Measurements from ENCODE around the gene CSE1L.
"Not testable (repeated sequence)": the region's sequence is repeated elsewhere in the genome, so short reads cannot be mapped to it uniquely, and the experiment has no call there.

CSE1L gene

GRCh38 chr20:49078310-49078709, 32.2 kb downstream of the CSE1L start:
- Histone ChIP-seq H3K4me1 (ENCODE audit: control insufficient read depth, insufficient read depth, low read length) (no peaks in the 10 kb centered on the region), H3K9ac (ENCODE audit: low read length) (no peak overlapping the region), H3K9me3 (ENCODE audit: control insufficient read depth, low read length) (no peaks in the 10 kb centered on the region), H3K4me3 (ENCODE audit: low read length) (no peak overlapping the region), H3K36me3 (ENCODE audit: control insufficient read depth, insufficient read depth, low read length, severe bottlenecking) (peaks cover 85% of the 10 kb centered on the region), H3K27me3 (replicated peaks; ENCODE audit: control insufficient read depth, insufficient read depth, low read length) (no peaks in the 10 kb centered on the region)
- no peak for DNase-seq (ENCODE audit: low read depth)

- H3K27me3 ChIP-seq (replicated peaks; ENCODE audit: control insufficient read depth, insufficient read depth, low read length); H3K9me3 ChIP-seq (ENCODE audit: control insufficient read depth, low read length); H3K9ac ChIP-seq (ENCODE audit: low read length); H3K4me1 ChIP-seq (ENCODE audit: control insufficient read depth, insufficient read depth, low read length); DNase-seq (ENCODE audit: low read depth); H3K4me3 ChIP-seq (ENCODE audit: low read length): not testable (repeated sequence)
- peaks cover 81% of the 10 kb centered on the region for H3K36me3 ChIP-seq (ENCODE audit: control insufficient read depth, insufficient read depth, low read length, severe bottlenecking)
These were observed 36.2 kb downstream of the CSE1L start for GRCh38 chr20:49082295-49082694.

GRCh38 chr20:49091104-49091503, 45.0 kb downstream of the CSE1L start:
- no peak overlapping the region for H3K9ac ChIP-seq (ENCODE audit: low read length)
- peaks cover 88% of the 10 kb centered on the region for H3K36me3 ChIP-seq (ENCODE audit: control insufficient read depth, insufficient read depth, low read length, severe bottlenecking)

GRCh38 chr20:49091762-49092161, 45.6 kb downstream of the CSE1L start:
- H3K4me1 ChIP-seq (ENCODE audit: control insufficient read depth, insufficient read depth, low read length): no peaks in the 10 kb centered on the region
- no peaks in the 10 kb centered on the region for H3K27me3 ChIP-seq (replicated peaks; ENCODE audit: control insufficient read depth, insufficient read depth, low read length)
- no peaks in the 10 kb centered on the region for H3K9me3 ChIP-seq (ENCODE audit: control insufficient read depth, low read length)
- DNase-seq (ENCODE audit: low read depth): no peak
- H3K36me3 ChIP-seq (ENCODE audit: control insufficient read depth, insufficient read depth, low read length, severe bottlenecking): peaks cover 91% of the 10 kb centered on the region
- H3K4me3 ChIP-seq (ENCODE audit: low read length): no peak overlapping the region
- no peak overlapping the region for H3K9ac ChIP-seq (ENCODE audit: low read length)

More at GRCh38 chr20:49091104-49091503, 45.0 kb downstream of the CSE1L start:
- DNase-seq (ENCODE audit: low read depth): no peak
- Histone ChIP-seq H3K4me1 (ENCODE audit: control insufficient read depth, insufficient read depth, low read length) (no peaks in the 10 kb centered on the region), H3K4me3 (ENCODE audit: low read length) (no peak overlapping the region), H3K27me3 (replicated peaks; ENCODE audit: control insufficient read depth, insufficient read depth, low read length) (no peaks in the 10 kb centered on the region), H3K9me3 (ENCODE audit: control insufficient read depth, low read length) (no peaks in the 10 kb centered on the region)

- no peak overlapping the region for H3K9ac ChIP-seq (ENCODE audit: low read length)
- H3K4me1 ChIP-seq (ENCODE audit: control insufficient read depth, insufficient read depth, low read length): no peaks in the 10 kb centered on the region
- H3K4me3 ChIP-seq (ENCODE audit: low read length): no peak overlapping the region
- peaks cover 79% of the 10 kb centered on the region for H3K36me3 ChIP-seq (ENCODE audit: control insufficient read depth, insufficient read depth, low read length, severe bottlenecking)
- no peaks in the 10 kb centered on the region for H3K27me3 ChIP-seq (replicated peaks; ENCODE audit: control insufficient read depth, insufficient read depth, low read length)
- H3K9me3 ChIP-seq (ENCODE audit: control insufficient read depth, low read length): no peaks in the 10 kb centered on the region
- no peak for DNase-seq (ENCODE audit: low read depth)
These were observed 50.2 kb downstream of the CSE1L start for GRCh38 chr20:49096203-49096730.

- Histone ChIP-seq H3K4me1 (ENCODE audit: control insufficient read depth, insufficient read depth, low read length) (no peaks in the 10 kb centered on the region), H3K9ac (ENCODE audit: low read length) (no peak overlapping the region), H3K9me3 (ENCODE audit: control insufficient read depth, low read length) (no peaks in the 10 kb centered on the region), H3K4me3 (ENCODE audit: low read length) (no peak overlapping the region), H3K36me3 (ENCODE audit: control insufficient read depth, insufficient read depth, low read length, severe bottlenecking) (peaks cover 77% of the 10 kb centered on the region), H3K27me3 (replicated peaks; ENCODE audit: control insufficient read depth, insufficient read depth, low read length) (no peaks in the 10 kb centered on the region)
- no peak for DNase-seq (ENCODE audit: low read depth)
These were observed 51.0 kb downstream of the CSE1L start for GRCh38 chr20:49097159-49097558.

GRCh38 chr20:49098136-49098535, 52.0 kb downstream of the CSE1L start:
- Histone ChIP-seq H3K4me1 (ENCODE audit: control insufficient read depth, insufficient read depth, low read length) (no peaks in the 10 kb centered on the region), H3K36me3 (ENCODE audit: control insufficient read depth, insufficient read depth, low read length, severe bottlenecking) (peaks cover 77% of the 10 kb centered on the region), H3K9ac (ENCODE audit: low read length) (no peak overlapping the region), H3K27me3 (replicated peaks; ENCODE audit: control insufficient read depth, insufficient read depth, low read length) (no peaks in the 10 kb centered on the region), H3K4me3 (ENCODE audit: low read length) (no peak overlapping the region), H3K9me3 (ENCODE audit: control insufficient read depth, low read length) (no peaks in the 10 kb centered on the region)
- DNase-seq (ENCODE audit: low read depth): no peak

GRCh38 chr20:49099011-49099410, 52.9 kb downstream of the CSE1L start:
- Histone ChIP-seq H3K9me3 (ENCODE audit: control insufficient read depth, low read length) (no peaks in the 10 kb centered on the region), H3K9ac (ENCODE audit: low read length) (no peak overlapping the region), H3K36me3 (ENCODE audit: control insufficient read depth, insufficient read depth, low read length, severe bottlenecking) (peaks cover 82% of the 10 kb centered on the region), H3K27me3 (replicated peaks; ENCODE audit: control insufficient read depth, insufficient read depth, low read length) (no peaks in the 10 kb centered on the region), H3K4me3 (ENCODE audit: low read length) (no peak overlapping the region), H3K4me1 (ENCODE audit: control insufficient read depth, insufficient read depth, low read length) (no peaks in the 10 kb centered on the region)
- no peak for DNase-seq (ENCODE audit: low read depth)

GRCh38 chr20:49100292-49100691, 54.2 kb downstream of the CSE1L start:
- not testable (repeated sequence) for DNase-seq (ENCODE audit: low read depth); H3K9ac ChIP-seq (ENCODE audit: low read length); H3K4me1 ChIP-seq (ENCODE audit: control insufficient read depth, insufficient read depth, low read length); H3K9me3 ChIP-seq (ENCODE audit: control insufficient read depth, low read length); H3K4me3 ChIP-seq (ENCODE audit: low read length); H3K27me3 ChIP-seq (replicated peaks; ENCODE audit: control insufficient read depth, insufficient read depth, low read length)
- peaks cover 75% of the 10 kb centered on the region for H3K36me3 ChIP-seq (ENCODE audit: control insufficient read depth, insufficient read depth, low read length, severe bottlenecking)

GRCh38 chr20:49100972-49101371, 54.9 kb downstream of the CSE1L start:
- peak; percentile 13 for DNase-seq (ENCODE audit: low read depth)
- H3K4me3 ChIP-seq (ENCODE audit: low read length): no peak overlapping the region
- no peak overlapping the region for H3K9ac ChIP-seq (ENCODE audit: low read length)
- no peaks in the 10 kb centered on the region for H3K4me1 ChIP-seq (ENCODE audit: control insufficient read depth, insufficient read depth, low read length)
- no peaks in the 10 kb centered on the region for H3K27me3 ChIP-seq (replicated peaks; ENCODE audit: control insufficient read depth, insufficient read depth, low read length)
- no peaks in the 10 kb centered on the region for H3K9me3 ChIP-seq (ENCODE audit: control insufficient read depth, low read length)
- peaks cover 68% of the 10 kb centered on the region for H3K36me3 ChIP-seq (ENCODE audit: control insufficient read depth, insufficient read depth, low read length, severe bottlenecking)

GRCh38 chr20:49103019-49103418, 56.9 kb downstream of the CSE1L start:
- peaks cover 54% of the 10 kb centered on the region for H3K36me3 ChIP-seq (ENCODE audit: control insufficient read depth, insufficient read depth, low read length, severe bottlenecking)
- H3K27me3 ChIP-seq (replicated peaks; ENCODE audit: control insufficient read depth, insufficient read depth, low read length): no peaks in the 10 kb centered on the region
- DNase-seq (ENCODE audit: low read depth): no peak
- H3K9me3 ChIP-seq (ENCODE audit: control insufficient read depth, low read length): no peaks in the 10 kb centered on the region
- no peaks in the 10 kb centered on the region for H3K4me1 ChIP-seq (ENCODE audit: control insufficient read depth, insufficient read depth, low read length)
- H3K4me3 ChIP-seq (ENCODE audit: low read length): no peak overlapping the region
- no peak overlapping the region for H3K9ac ChIP-seq (ENCODE audit: low read length)

- DNase-seq (ENCODE audit: low read depth): no peak
- peaks cover 49% of the 10 kb centered on the region for H3K36me3 ChIP-seq (ENCODE audit: control insufficient read depth, insufficient read depth, low read length, severe bottlenecking)
- no peak overlapping the region for H3K9ac ChIP-seq (ENCODE audit: low read length)
- H3K4me1 ChIP-seq (ENCODE audit: control insufficient read depth, insufficient read depth, low read length): no peaks in the 10 kb centered on the region
- no peaks in the 10 kb centered on the region for H3K27me3 ChIP-seq (replicated peaks; ENCODE audit: control insufficient read depth, insufficient read depth, low read length)
- no peak overlapping the region for H3K4me3 ChIP-seq (ENCODE audit: low read length)
- H3K9me3 ChIP-seq (ENCODE audit: control insufficient read depth, low read length): no peaks in the 10 kb centered on the region
These were observed 57.7 kb downstream of the CSE1L start for GRCh38 chr20:49103647-49104364.

Data from adipocyte (in vitro differentiated cells).